ENCODE measurements around the gene PHACTR1.

PHACTR1 gene

GRCh38 chr6:13338038-13338437 lies 621.5 kb downstream of the PHACTR1 start:
- no peak for DNase-seq
- TF ChIP-seq POLR2A (IDR thresholded peaks at IDR 0.05; ENCODE audit: low read length) (no peak), GATA1 (IDR thresholded peaks at IDR 0.05; ENCODE audit: low read depth, low read length) (no peak)
